NCI-H526 (cell line): ENCODE results near the gene FFAR3.

Experiments used
- DNase-seq, 2 experiments: peaks; one replicate each; lab custom pipeline; 2025; lab: John Stamatoyannopoulos, UW

FFAR3 gene

DNA sequence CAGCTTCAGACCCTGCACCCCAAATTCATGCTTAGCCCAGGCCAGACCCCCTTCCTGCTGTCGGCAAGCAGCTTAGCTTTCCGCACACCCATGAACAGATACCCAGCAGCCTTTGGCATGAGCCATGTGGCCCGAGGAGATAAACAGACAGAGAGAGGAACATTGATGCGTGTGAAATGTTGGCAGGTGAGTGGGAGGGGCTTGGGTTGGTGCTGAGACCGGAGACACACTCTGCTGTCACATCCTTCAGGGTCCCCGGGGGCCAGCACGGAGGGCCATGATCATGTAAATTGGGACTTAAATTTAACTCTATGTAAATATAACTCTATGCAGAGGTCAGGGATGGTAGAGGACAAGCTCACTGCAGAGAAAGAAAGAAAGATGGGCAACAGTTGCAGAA lies 27.8 kb upstream of the FFAR3 start:
- peak in 1 of 2 experiments; percentile 60 for DNase-seq

- no peak for DNase-seq
These were observed 26.6 kb upstream of the FFAR3 start for GRCh38 chr19:35331551-35332214.

GRCh38 chr19:35332817-35333216 lies 25.4 kb upstream of the FFAR3 start:
- no peak for DNase-seq

DNA sequence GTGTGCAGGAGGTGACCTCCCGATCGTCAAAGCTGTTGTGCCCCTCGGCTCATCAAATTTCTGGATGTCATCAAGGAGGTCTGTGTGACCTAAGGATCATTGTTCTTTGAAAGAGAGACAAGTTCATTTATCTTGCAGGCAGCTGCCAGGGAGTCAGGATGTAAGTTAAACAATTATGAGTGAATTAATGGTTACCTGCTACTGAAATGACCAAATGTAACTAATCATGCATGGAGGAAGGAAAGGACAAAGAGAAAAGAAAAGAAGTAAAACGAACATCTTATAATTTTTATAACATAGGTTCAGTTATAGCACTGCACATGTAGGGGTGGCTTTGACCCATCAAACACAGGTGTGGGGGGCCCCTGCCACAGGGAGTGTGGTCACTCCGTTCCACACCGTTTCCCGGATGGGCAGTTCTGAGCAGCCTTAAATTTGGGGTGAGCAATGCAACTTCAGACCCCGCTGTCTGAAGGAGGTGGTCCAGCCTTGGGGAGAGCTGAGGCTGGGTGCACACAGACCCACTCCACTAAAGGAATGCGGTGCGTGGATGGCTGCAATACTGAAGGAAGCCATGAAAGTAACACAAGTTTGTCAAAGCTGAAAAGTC lies 24.0 kb upstream of the FFAR3 start:
- DNase-seq: no peak

DNA sequence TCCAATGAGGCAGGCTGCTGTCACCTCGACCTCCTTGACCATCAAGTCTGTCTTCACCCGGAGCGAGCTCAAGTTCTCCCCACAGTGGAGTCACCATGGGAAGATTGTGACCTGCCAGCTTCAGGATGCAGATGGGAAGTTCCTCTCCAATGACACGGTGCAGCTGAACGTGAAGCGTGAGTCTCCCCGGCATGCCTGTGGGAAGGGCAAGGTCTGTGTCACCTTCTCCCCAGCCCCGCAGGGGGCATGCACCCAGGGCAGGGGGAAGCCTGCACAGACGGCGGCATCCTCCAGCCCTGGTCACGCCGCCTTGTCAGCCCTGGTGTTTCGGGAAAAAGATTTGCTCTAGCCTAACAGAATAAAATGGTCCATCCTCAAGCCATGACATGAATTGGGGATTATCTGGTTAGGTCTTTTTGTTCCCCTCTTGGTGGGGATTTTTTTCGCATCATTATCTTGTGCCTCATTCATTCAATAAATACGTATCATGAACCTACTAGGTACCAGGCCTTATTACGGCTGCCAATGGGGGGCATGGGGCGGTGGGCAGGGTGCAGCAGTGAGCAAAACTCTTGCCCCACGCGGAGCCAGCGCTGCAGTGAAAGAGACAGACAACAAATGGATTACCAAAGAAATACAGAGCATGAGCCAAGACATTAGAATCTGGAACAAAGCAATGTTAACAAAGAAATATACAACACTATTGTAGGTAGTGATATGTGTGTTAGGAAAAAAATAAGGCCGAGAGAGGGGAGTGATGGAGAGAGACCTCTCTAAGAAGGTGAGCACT lies 21.9 kb upstream of the FFAR3 start:
- no peak for DNase-seq

GRCh38 chr19:35337097-35337983 lies 20.9 kb upstream of the FFAR3 start:
- DNase-seq: no peak

- DNase-seq: no peak
These were observed 20.3 kb upstream of the FFAR3 start for GRCh38 chr19:35337984-35338296.

GRCh38 chr19:35340431-35340830 lies 17.8 kb upstream of the FFAR3 start:
- no peak for DNase-seq

DNA sequence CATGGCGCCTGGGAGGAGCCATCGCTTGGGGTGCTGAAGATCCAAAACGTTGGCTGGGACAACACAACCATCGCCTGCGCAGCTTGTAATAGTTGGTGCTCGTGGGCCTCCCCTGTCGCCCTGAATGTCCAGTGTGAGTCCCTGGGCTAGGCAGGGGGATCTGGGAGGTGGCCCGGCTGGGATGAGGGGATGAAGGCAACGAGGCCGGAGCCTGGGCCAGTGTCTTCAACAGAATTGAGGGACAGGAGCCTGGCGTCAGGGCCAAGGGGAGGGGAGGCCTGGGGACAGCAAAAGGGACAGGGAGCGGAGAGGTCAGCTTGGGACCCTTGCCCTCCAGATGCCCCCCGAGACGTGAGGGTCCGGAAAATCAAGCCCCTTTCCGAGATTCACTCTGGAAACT lies 17.3 kb upstream of the FFAR3 start:
- no peak for DNase-seq

DNA sequence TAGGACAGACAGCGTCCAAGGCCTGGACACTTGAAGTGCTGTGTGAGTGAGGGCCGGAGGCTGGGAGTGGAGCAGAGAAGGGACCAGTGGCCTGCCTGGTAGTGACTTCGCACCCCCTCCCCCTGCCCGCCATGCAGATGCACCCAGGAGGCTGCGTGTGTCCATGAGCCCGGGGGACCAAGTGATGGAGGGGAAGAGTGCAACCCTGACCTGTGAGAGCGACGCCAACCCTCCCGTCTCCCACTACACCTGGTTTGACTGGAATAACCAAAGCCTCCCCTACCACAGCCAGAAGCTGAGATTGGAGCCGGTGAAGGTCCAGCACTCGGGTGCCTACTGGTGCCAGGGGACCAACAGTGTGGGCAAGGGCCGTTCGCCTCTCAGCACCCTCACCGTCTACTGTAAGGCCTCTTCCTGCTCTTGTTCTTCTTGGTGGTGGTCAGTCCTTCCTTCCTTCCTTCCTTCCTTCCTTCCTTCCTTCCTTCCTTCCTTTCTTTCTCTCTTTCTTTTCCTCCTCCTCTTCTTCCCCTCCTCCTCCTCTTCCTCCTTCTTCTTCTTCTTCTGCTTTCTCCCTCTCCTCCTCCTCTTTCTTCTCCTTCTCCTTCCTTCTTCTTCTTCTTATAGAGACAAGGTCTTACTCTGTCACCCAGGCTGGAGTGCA lies 16.6 kb upstream of the FFAR3 start:
- no peak for DNase-seq

DNA sequence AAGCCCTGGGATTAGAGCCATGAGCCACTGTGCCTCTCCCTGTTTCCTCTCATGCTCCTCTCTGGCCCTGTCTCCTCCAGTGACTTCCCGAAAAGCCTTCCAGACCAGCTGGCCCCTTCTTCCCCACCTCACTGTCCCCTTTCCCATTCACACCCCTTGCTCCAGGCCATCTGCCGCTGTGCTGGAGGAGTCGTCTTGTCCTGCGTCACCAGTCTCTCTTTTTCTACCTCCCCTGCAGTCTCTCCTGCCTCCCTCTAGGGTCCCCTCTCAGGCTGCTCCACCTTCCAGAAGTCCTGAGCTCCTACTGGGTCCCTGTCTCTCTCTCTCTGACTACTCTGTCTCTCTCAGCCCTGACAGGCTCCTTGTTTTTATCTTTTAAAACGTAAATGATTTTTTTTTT lies 15.8 kb upstream of the FFAR3 start:
- DNase-seq: no peak

DNA sequence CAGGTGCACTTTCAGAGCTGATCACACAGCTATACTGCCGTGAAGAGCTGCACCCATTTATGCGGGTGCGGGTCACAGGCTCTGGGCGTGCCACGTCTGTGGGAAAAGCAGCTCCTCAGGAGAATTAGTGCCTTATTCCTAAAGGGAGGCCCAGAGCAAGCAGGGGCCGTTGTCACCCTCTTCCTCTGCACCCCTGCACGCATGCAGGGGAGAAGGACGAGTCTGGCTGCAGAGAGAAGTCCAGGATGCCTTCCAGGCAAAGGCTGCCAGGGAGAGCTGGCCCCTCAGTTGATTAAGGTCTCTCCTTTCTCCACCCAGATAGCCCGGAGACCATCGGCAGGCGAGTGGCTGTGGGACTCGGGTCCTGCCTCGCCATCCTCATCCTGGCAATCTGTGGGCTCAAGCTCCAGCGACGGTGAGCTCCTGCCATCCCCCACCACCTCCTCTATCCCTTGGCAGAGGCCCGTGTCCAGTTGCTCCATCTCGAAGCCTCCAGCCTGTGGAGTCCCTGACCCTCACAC lies 13.7 kb upstream of the FFAR3 start:
- no peak for DNase-seq

- DNase-seq: no peak
These were observed 12.6 kb upstream of the FFAR3 start for GRCh38 chr19:35345671-35346111.

GRCh38 chr19:35346193-35347052 lies 11.8 kb upstream of the FFAR3 start:
- DNase-seq: no peak

DNA sequence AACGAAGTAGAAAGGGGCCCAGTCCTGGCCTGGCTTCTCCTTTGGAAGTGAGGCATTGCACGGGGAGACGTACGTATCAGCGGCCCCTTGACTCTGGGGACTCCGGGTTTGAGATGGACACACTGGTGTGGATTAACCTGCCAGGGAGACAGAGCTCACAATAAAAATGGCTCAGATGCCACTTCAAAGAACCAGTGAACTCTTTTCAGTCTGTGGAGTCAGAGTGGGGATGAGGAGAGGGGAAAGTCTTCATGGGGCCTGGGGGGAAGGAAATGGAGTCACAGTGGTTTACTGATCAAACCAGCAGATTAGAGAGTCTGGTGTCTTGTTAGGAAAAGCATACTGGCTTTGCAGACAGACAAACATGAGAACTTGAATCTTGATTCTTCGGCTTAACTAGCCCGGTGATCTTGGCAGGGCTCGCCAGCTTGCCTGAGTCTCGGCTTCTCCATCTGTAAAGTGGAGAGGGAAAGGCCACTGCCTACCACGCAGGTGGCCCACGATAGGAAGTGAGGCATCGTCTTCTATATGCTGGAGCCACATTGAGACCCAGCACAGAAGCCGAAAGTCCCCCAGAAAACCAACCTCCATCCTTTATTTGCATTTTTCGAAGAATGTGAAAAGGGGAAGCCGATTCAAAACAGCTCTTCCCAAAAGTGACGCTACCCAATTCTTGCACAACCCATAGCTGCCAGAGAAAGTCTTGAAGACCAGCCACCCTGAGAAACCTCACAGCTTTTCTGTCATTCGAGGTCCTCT lies 10.9 kb upstream of the FFAR3 start, which contains the start of gene FFAR1:
FFAR1 (plus strand) TSS at position 732 of the 759 bp plus-strand sequence. CDS start 3,650 bp downstream, outside the sequence.
- no peak for DNase-seq

- DNase-seq: no peak
These were observed 10.3 kb upstream of the FFAR3 start for GRCh38 chr19:35347930-35348298.

- DNase-seq: peak in 1 of 2 experiments; percentile 59
These were observed 9.2 kb upstream of the FFAR3 start for GRCh38 chr19:35348911-35349611.

DNA sequence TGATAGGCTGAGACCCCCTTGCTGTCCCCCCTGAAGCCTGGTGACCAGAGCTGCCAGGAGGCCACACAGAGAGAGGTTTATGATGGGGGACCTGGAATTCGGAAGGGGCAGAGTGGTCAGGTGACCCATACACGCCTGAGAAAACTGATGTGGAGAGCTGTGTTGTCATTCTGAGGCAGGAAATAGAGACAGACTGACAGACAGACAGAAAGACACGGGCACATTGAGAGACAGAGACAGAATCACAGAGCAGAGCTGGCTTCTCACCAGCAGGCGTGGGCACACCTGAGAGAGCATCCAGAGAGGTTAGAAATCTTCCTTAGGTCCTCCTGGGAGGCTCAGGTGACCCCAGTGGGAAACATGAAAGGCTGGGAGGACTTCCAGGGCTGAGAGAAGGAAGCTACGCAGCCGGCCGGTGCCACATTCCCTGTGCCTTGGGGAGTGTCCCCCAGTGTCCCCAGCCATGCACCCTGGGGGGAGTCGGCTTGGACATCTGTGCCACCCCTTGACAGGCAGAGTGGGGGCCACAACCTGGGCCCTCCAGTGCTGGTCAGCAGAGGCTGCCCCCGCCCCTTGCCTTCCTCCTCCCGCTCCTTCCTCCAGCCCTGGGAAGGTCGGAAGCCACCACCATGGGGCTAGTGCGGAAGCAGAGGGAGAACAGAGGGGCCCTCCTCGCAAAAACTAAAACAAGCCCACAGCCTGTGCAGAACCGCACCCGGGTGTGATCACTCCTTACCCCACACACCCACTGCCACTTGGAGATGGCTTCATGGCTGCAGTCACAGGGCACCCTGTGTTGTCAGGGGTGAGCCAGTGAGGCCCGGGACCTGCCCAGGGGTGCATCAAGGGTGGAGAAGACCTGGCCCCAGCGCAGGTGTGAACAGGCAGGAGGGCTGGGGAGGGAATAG lies 8.4 kb upstream of the FFAR3 start:
- no peak for DNase-seq
